ENCODE measurements around the gene LEUTX. TPM values are rescaled to one million over a fixed set of nuclear protein-coding genes. Genes with fewer than 3 reads are reported as not detected.

The LEUTX gene
- total and polyA plus RNA-seq, 2 experiments from 2014 or later = not detected

- Histone ChIP-seq H4K20me1 (replicated peaks; ENCODE audit: insufficient read depth) (no peaks in the 10 kb centered on the region), H3K4me1 (ENCODE audit: insufficient read depth) (0 out of 2 replicates have a peak, but pooled peaks cover 12% of the 10 kb centered on the region), H3K4me2 (no peak overlapping the region), H3K27ac (ENCODE audit: low read depth) (no peak overlapping the region), H3K36me3 (ENCODE audit: insufficient read depth) (no peaks in the 10 kb centered on the region), H3K79me2 (replicated peaks; ENCODE audit: insufficient read depth) (no peaks in the 10 kb centered on the region), H2AFZ (no peak overlapping the region), H3K27me3 (ENCODE audit: insufficient read depth) (no peaks in the 10 kb centered on the region), H3K9me2 (ENCODE audit: insufficient read depth) (no peaks in the 10 kb centered on the region), H3K4me3 (no peak overlapping the region), H3F3A (replicated peaks; ENCODE audit: low read depth) (no peaks in the 10 kb centered on the region)
- DNase-seq (ENCODE audit: low spot score) (no peak), ATAC-seq (no peak)
- H3K4me3 Mint-ChIP-seq = no peak overlapping the region
- no peaks in the 10 kb centered on the region for H3K36me3 Mint-ChIP-seq (ENCODE audit: low read depth)
- no peaks in the 10 kb centered on the region for H3K9me3 Mint-ChIP-seq
- H3K4me1 Mint-ChIP-seq = no peaks in the 10 kb centered on the region
- peaks cover 2% of the 10 kb centered on the region for H3K27me3 Mint-ChIP-seq (ENCODE audit: insufficient read depth, low read depth, poor library complexity)
- TF ChIP-seq POLR2AphosphoS5 (IDR thresholded peaks at IDR 0.05; ENCODE audit: low read depth) = no peak
- no peak overlapping the region for H3K27ac Mint-ChIP-seq
Observed at GRCh38 chr19:39737351-39737750, 41.3 kb upstream of the LEUTX start.

DNA sequence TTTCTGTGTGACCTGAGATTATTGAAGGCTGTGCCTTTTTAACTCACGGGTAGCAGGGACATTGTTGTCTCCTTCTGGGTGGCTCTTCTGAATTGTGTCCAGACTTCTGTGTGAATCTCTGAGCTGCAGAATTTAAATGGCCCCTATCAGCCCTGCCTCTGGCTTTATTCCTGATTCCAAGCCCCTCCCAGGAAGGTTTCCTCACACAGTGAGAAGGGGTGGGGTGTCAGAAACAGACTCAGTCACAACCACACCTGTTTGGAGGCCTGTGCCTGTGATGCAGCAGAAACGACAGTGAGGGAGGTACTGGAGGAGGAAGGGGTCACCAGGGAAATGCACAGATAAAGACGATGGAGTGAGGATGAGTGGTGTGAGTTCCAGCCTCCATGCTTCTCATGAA, 40.8 kb upstream of the LEUTX start, which contains the start of gene CLC:
Gene CLC, minus strand, starts transcription at position 139 of the 400 bp plus-strand sequence. Its CDS starts 77 bp downstream, at position 62.
- H3K4me2 ChIP-seq = no peak within 1 kb of the TSS
- H3K36me3 ChIP-seq (ENCODE audit: insufficient read depth) = no peaks in the 10 kb centered on the region
- H3K27ac Mint-ChIP-seq = no peak within 1 kb of the TSS
- no peaks in the 10 kb centered on the region for H3K36me3 Mint-ChIP-seq (ENCODE audit: low read depth)
- no peaks in the 10 kb centered on the region for H3K79me2 ChIP-seq (replicated peaks; ENCODE audit: insufficient read depth)
- no peaks in the 10 kb centered on the region for H3K4me1 Mint-ChIP-seq
- DNase-seq (ENCODE audit: low spot score) = no peak
- no peaks in the 10 kb centered on the region for H4K20me1 ChIP-seq (replicated peaks; ENCODE audit: insufficient read depth)
- 0 out of 2 replicates have a peak, but pooled peaks cover 12% of the 10 kb centered on the region for H3K4me1 ChIP-seq (ENCODE audit: insufficient read depth)
- ATAC-seq = no peak
- no peaks in the 10 kb centered on the region for H3F3A ChIP-seq (replicated peaks; ENCODE audit: low read depth)
- H3K27me3 Mint-ChIP-seq (ENCODE audit: insufficient read depth, low read depth, poor library complexity) = peaks cover 2% of the 10 kb centered on the region
- H2AFZ ChIP-seq = peak within 1 kb of the TSS; percentile 87; the same call in 1 of the 2 replicates
- H3K27me3 ChIP-seq (ENCODE audit: insufficient read depth) = no peaks in the 10 kb centered on the region
- H3K9me2 ChIP-seq (ENCODE audit: insufficient read depth) = no peaks in the 10 kb centered on the region
- no peaks in the 10 kb centered on the region for H3K9me3 Mint-ChIP-seq
- H3K4me3 ChIP-seq = no peak within 1 kb of the TSS
- H3K4me3 Mint-ChIP-seq = no peak within 1 kb of the TSS
- H3K27ac ChIP-seq (ENCODE audit: low read depth) = no peak within 1 kb of the TSS
- TF ChIP-seq JUNB (IDR thresholded peaks at IDR 0.05; ENCODE audit: unreplicated experiment) = no peak
- TF ChIP-seq, protein P1, sequence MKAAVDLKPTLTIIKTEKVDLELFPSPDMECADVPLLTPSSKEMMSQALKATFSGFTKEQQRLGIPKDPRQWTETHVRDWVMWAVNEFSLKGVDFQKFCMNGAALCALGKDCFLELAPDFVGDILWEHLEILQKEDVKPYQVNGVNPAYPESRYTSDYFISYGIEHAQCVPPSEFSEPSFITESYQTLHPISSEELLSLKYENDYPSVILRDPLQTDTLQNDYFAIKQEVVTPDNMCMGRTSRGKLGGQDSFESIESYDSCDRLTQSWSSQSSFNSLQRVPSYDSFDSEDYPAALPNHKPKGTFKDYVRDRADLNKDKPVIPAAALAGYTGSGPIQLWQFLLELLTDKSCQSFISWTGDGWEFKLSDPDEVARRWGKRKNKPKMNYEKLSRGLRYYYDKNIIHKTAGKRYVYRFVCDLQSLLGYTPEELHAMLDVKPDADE (IDR thresholded peaks at IDR 0.05) = no peak
- TF ChIP-seq, protein P2, sequence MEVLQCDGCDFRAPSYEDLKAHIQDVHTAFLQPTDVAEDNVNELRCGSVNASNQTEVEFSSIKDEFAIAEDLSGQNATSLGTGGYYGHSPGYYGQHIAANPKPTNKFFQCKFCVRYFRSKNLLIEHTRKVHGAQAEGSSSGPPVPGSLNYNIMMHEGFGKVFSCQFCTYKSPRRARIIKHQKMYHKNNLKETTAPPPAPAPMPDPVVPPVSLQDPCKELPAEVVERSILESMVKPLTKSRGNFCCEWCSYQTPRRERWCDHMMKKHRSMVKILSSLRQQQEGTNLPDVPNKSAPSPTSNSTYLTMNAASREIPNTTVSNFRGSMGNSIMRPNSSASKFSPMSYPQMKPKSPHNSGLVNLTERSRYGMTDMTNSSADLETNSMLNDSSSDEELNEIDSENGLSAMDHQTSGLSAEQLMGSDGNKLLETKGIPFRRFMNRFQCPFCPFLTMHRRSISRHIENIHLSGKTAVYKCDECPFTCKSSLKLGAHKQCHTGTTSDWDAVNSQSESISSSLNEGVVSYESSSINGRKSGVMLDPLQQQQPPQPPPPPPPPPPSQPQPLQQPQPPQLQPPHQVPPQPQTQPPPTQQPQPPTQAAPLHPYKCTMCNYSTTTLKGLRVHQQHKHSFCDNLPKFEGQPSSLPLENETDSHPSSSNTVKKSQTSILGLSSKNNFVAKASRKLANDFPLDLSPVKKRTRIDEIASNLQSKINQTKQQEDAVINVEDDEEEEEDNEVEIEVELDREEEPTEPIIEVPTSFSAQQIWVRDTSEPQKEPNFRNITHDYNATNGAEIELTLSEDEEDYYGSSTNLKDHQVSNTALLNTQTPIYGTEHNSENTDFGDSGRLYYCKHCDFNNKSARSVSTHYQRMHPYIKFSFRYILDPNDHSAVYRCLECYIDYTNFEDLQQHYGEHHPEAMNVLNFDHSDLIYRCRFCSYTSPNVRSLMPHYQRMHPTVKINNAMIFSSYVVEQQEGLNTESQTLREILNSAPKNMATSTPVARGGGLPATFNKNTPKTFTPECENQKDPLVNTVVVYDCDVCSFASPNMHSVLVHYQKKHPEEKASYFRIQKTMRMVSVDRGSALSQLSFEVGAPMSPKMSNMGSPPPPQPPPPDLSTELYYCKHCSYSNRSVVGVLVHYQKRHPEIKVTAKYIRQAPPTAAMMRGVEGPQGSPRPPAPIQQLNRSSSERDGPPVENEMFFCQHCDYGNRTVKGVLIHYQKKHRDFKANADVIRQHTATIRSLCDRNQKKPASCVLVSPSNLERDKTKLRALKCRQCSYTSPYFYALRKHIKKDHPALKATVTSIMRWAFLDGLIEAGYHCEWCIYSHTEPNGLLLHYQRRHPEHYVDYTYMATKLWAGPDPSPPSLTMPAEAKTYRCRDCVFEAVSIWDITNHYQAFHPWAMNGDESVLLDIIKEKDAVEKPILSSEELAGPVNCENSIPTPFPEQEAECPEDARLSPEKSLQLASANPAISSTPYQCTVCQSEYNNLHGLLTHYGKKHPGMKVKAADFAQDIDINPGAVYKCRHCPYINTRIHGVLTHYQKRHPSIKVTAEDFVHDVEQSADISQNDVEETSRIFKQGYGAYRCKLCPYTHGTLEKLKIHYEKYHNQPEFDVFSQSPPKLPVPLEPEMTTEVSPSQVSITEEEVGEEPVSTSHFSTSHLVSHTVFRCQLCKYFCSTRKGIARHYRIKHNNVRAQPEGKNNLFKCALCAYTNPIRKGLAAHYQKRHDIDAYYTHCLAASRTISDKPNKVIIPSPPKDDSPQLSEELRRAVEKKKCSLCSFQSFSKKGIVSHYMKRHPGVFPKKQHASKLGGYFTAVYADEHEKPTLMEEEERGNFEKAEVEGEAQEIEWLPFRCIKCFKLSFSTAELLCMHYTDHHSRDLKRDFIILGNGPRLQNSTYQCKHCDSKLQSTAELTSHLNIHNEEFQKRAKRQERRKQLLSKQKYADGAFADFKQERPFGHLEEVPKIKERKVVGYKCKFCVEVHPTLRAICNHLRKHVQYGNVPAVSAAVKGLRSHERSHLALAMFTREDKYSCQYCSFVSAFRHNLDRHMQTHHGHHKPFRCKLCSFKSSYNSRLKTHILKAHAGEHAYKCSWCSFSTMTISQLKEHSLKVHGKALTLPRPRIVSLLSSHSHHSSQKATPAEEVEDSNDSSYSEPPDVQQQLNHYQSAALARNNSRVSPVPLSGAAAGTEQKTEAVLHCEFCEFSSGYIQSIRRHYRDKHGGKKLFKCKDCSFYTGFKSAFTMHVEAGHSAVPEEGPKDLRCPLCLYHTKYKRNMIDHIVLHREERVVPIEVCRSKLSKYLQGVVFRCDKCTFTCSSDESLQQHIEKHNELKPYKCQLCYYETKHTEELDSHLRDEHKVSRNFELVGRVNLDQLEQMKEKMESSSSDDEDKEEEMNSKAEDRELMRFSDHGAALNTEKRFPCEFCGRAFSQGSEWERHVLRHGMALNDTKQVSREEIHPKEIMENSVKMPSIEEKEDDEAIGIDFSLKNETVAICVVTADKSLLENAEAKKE (CRISPR knock-in tag; IDR thresholded peaks at IDR 0.05) = no peak
- no peak for TF ChIP-seq EZH2phosphoT487 (IDR thresholded peaks at IDR 0.05; ENCODE audit: unreplicated experiment)
- no peak for TF ChIP-seq NANOG (IDR thresholded peaks at IDR 0.05; ENCODE audit: borderline replicate concordance)
- no peak for TF ChIP-seq POLR2AphosphoS5 (IDR thresholded peaks at IDR 0.05; ENCODE audit: low read depth)
- no peak for TF ChIP-seq CREB1 (CRISPR knock-in tag; IDR thresholded peaks at IDR 0.05; ENCODE audit: low read depth)
- no peak for TF ChIP-seq ZNF331 (CRISPR knock-in tag; IDR thresholded peaks at IDR 0.05; ENCODE audit: low read depth)
- TF ChIP-seq EZH2 (IDR thresholded peaks at IDR 0.05; ENCODE audit: low read depth, unreplicated experiment) = no peak
- no peak for TF ChIP-seq STAT1 (IDR thresholded peaks at IDR 0.05; ENCODE audit: unreplicated experiment)
- TF ChIP-seq ZNF114 (CRISPR knock-in tag; IDR thresholded peaks at IDR 0.05) = no peak
- TF ChIP-seq, protein P3, sequence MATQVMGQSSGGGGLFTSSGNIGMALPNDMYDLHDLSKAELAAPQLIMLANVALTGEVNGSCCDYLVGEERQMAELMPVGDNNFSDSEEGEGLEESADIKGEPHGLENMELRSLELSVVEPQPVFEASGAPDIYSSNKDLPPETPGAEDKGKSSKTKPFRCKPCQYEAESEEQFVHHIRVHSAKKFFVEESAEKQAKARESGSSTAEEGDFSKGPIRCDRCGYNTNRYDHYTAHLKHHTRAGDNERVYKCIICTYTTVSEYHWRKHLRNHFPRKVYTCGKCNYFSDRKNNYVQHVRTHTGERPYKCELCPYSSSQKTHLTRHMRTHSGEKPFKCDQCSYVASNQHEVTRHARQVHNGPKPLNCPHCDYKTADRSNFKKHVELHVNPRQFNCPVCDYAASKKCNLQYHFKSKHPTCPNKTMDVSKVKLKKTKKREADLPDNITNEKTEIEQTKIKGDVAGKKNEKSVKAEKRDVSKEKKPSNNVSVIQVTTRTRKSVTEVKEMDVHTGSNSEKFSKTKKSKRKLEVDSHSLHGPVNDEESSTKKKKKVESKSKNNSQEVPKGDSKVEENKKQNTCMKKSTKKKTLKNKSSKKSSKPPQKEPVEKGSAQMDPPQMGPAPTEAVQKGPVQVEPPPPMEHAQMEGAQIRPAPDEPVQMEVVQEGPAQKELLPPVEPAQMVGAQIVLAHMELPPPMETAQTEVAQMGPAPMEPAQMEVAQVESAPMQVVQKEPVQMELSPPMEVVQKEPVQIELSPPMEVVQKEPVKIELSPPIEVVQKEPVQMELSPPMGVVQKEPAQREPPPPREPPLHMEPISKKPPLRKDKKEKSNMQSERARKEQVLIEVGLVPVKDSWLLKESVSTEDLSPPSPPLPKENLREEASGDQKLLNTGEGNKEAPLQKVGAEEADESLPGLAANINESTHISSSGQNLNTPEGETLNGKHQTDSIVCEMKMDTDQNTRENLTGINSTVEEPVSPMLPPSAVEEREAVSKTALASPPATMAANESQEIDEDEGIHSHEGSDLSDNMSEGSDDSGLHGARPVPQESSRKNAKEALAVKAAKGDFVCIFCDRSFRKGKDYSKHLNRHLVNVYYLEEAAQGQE (IDR thresholded peaks at IDR 0.05; ENCODE audit: unreplicated experiment) = no peak
